HUDEP-2 (cell line): ENCODE measurements around the gene ZAP70.
A peak's percentile ranks its signal among the peaks of the same experiment; 100 is the strongest.
"Not testable (repeated sequence)": the region's sequence is repeated elsewhere in the genome, so short reads cannot be mapped to it uniquely, and the experiment has no call there.

ENCODE experiments used
- DNase-seq, 76 experiments: peaks; one replicate each; lab custom pipeline; 2025; ENCODE audit not compliant: unreplicated experiment in 76 of 76; lab: John Stamatoyannopoulos, UW

Gene ZAP70

DNA sequence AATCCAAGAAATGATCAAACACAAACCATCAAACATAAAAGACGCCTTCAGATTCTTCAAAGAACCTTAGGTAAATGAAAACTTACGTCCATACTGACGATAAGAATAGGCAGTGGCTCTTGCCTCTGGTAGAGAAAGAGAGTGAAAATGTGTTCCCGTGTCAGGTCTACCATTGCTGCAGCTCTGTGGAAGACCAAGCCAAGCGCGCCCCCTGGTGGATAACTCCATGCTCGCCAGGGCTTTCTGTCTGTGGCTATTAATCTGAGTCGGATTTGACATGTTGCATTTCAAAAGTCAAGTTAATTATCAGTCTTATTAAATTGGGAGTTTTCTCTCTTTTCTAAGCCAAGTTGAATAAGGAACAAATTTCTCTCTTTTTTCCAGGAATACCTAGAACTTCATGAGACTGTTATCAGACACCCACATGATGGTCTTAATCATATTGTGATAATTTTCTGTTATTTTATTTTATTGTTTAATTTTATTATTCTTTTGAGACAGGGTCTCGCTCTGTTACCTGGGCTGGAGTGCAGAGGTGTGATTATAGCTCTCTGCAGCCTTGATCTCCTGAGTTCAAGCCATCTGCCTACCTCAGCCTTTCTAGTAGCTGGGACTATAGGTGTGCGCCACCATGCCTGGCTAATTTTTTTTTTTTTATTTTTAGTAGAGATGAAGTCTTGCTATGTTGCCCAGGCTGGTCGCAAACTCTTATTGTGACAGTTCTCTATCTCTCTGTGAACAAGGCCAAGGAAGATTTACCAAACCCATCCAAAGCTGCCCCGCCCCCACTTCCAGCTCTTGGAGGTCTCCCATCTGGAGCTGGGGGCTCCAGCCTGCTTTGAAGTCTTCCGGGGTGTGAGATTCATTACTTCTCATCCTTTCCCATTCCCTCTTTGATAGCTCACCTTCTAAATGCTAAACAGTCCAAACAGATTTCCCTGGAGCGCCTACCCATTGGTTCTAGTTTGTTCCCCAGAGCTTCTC, 15.8 kb upstream of the ZAP70 start:
- peak in 74 of 76 experiments; percentile 2 to 89 (median 70) for DNase-seq

- no peak for DNase-seq
These were observed 14.8 kb upstream of the ZAP70 start for GRCh38 chr2:97698530-97698929.

GRCh38 chr2:97699765-97700444, 13.5 kb upstream of the ZAP70 start:
- peak in 49 of 76 experiments; percentile 1 to 70 (median 28) for DNase-seq

GRCh38 chr2:97701186-97701585, 12.2 kb upstream of the ZAP70 start:
- DNase-seq: no peak

- DNase-seq: no peak
These were observed 11.4 kb upstream of the ZAP70 start for GRCh38 chr2:97701851-97702465.

DNA sequence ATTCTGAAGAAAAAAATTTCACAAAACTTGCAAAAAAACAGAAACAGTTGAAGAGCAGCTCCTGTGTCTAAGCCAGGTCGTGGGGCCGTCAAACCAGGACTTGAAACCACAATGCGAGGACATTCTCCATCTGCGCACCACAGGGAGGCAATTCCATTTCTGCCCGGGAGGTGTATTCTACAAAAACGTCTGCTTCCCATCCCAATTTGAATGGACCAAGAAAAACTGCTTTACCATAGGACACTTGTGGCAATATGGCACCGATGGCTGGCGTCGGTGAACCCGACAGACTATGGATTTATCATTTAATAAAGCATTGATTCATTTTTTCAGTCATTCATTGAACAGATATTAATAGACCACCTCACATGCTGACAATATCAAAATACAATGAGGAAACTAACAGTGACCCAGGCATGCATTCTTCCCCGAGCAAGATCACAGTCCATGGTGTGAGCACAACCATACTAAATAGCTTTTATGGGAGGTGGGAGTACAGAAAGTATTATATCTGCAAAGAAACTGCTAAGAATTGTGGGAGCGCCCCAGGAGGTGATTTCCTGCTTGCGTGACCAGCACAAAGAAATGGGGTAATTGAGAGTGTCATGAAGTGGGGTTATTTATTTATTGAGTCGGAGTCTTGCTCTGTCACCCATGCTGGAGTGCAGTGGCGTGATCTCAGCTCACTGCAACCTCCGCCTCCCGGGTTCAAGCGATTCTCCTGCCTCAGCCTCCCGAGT, 10.5 kb upstream of the ZAP70 start:
- DNase-seq: no peak

DNA sequence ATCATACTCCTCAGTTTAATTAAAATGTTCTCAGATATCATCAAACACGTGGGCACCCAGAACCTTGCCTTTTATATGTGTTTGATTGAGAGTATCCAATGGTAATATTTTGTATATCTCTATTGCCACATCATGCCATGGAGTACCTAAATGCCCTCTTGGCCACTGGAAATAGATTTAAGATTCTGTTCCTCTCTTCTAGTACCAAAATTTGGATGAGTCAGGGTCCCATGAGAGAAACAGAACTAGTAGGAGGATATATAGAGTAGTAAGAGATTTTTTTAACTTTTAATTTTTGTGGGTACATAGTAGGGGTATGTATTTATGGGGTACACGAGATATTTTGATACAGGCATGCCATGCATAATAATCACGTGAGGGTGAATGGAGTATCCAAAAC, 9.6 kb upstream of the ZAP70 start:
- DNase-seq: no peak

GRCh38 chr2:97704989-97705388, 8.4 kb upstream of the ZAP70 start:
- DNase-seq: no peak

DNA sequence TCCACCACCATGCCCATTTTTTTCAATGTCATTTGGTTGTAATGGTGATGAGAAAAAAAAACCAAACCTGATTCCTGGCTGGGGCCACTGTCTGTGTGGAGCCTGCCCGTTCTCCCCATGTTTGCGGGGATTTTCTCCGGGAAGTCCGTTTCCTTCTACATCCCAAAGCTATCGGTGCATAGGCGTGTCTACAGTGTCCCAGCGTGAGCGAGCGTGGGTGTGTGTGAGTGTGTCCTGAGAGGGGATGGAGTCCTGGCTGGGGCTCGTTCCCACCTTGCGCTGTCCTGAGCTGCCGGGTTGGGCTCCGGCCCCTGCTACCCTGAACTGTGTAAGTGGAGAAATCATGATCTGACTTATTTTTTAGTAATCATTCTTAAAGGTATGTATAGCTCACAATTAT, 7.3 kb upstream of the ZAP70 start:
- DNase-seq: no peak

DNA sequence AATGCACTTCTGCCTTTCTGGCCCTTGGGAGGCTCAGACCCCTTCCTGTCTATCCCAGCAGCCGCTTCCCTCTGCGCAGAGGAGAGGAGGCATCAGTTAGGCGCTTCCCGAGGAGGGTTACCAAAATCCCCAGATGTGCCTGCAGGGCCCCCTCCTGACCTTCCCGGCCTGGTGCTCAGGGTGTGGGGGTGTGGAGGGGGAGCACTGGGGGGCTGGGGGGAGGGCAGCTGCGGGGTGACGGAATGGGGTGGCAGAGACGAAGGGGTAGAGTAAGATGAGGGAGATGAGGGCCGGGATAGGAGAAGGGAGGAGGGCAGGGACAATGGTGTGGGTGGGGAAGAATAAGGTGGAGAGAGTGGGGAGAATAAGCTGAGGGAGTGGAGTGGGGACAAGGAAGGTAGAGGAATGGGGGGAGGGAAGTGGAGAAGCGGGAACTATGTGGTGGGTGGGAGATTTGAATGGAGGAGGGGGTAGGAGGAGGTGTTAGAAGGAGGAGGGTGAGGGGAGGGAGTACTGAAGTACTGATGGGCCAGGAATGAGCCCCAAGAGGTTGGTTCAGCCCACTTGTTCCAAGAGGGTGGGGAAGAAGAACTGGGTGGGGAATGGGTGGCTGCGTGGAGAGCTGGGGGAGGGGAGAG, 6.5 kb upstream of the ZAP70 start:
- DNase-seq: no peak

GRCh38 chr2:97707362-97708047, 5.9 kb upstream of the ZAP70 start:
- no peak for DNase-seq

DNA sequence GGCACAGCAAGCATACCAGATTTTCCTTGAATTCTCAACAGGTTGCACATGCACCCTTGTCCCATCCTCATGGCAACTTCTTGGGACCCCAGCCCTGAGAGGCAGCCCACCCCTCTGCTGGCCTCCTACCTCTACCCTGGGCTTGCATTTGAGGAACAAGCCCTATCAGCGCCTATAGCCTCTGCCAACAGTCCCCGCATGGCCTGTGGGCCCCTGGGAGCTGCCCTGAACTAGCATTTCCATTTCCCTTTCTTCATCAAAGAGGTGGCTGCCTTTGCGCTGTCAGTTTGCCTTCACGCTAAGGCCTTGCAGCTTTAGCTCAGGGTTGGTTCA, 5.4 kb upstream of the ZAP70 start:
- no peak for DNase-seq

DNA sequence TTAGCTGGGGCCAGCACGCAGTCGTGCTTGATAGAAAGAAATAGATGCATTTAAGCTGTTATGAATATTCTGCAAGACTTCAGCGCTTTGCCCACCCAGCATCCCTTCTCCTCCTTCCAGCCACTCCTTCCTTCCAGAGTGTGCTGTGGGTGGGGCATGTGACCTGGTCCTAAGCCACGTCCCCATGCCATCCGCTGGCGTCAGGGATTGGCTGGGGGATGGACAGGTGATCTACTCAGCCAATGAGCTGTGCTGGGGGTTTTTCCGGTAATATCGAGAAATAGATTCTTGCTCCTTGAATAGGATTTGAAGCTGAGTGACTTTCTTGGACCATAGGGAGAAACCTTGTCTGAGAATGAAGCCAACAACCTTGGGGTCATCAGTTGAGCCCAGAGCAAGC, 4.8 kb upstream of the ZAP70 start:
- DNase-seq: peak in 1 of 76 experiments; percentile 5

- no peak for DNase-seq
These were observed 2.0 kb upstream of the ZAP70 start for GRCh38 chr2:97711394-97711711.

DNA sequence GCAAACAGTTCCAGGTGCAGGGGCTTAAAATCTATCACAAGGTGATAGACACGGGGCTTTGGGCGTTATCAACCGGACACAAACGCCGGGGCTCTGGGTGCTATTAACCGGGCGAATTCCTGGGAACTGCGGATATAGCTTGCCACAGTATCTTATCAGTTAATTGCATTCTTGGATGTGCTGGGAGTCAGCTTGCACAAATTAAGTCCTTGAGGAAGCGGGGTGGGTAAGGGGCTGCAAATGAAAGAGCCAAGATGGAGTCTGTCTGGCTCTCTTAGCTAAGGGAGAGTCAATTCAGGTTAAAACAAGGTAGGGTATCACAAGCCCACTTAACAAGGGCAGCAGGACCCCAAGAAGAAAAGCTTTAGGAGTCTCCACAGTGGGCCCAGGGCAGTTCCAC, 1.2 kb upstream of the ZAP70 start:
- not testable (repeated sequence) for DNase-seq

DNA sequence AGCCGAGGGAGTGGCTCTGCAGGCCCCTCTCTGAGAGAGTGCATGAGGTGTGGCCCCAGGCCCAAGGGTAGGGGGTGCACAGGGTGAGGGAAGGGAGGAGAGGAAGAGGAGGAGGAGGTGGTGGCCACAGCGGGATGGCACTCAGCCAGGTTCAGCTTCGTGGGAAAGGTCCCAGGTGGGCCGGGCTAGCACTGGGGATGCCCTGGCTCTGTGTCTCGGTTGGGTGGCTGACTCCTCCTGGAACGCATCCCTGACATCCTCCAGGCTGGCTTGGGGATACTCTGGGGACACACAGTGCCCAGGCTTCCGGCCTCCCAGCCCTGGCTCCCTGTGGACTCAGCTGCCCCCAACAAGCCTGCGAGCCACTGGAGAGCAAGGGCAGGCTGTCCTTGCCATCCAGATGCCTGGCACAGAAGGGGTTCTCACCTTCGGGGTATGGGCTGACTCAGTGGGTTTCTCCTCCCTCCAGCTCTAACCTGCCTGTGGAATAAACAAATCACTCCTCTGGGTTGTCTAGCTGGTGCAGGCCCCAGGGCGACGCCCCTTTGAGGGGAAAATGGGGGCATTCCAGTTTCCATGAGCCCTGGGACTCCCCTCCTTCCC, 582 bp upstream of the ZAP70 start:
- no peak for DNase-seq

DNA sequence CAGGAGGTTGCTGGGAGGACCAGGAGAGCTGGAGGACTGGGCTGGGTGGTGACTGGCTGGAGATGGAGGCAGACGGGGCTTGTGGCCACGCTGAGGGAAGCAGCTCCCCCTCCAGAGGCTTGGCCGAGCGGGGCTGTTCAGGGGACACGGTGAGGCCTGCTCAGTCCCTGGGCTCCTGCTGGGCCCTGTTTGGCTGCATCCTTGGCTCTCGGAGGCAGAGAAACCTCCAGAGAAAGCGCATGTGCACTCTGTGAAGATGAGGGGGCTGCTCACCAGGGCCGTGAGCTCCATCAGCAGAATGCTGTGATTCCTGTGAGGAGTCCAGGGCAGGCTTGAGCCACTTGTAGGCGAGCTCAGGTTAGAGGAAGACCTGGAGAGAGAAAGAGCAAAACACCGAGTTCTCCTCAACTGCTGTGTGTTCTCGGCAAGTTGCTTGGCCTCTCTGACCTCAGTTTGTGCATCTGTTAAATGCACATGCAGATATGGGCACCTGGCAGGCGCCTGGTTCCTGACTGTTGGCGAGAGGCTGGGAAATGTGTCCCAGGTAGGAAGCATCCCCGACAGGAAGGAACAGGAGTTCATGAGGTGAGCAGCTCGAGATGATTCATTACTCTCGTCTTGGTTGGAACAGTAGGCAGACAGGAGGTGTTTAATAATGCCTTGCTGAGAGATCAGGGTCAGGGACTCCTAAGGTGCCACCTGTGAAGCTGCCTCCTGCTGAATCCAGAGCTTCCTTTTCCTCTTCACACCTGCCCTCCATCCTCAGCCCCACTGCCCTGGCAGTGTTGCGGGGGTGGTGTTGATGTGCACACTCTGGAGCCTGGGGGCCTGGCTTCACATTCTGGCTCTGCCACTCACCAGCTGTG, 941 bp downstream of the ZAP70 start:
- DNase-seq: no peak

GRCh38 chr2:97714950-97715652, 1.7 kb downstream of the ZAP70 start:
- no peak for DNase-seq
